Measurements from ENCODE around the gene AFF1.

GRCh38 chr4:86977621-86978184 is 42.9 kb downstream of the AFF1 start:
- TF ChIP-seq POLR2A (IDR thresholded peaks at IDR 0.05) (no peak), CTCF (IDR thresholded peaks at IDR 0.05) (no peak)
